ENCODE measurements around the gene TRIM56.
"Not testable (repeated sequence)": the region's sequence is repeated elsewhere in the genome, so short reads cannot be mapped to it uniquely, and the experiment has no call there.

The TRIM56 gene

DNA sequence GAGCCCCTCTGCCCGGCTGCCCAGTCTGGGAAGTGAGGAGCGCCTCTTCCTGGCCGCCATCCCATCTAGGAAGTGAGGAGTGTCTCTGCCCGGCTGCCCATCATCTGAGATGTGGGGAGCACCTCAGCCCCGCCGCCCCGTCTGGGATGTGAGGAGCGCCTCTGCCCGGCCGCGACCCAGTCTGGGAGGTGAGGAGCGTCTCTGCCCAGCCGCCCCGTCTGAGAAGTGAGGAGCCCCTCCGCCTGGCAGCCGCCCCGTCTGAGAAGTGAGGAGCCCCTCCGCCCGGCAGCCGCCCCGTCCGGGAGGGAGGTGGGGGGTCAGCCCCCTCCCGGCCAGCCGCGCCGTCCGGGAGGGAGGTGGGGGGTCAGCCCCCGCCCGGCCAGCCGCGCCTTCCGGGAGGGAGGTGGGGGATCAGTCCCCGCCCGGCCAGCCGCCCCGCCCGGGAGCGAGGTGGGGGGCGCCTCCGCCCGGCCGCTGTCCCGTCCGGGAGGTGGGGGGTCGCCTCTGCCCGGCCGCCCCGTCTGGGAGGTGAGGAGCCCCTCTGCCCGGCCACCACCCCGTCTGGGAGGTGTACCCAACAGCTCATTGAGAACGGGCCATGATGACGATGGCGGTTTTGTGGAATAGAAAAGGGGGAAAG is 7.1 kb downstream of the TRIM56 start:
- not testable (repeated sequence) for DNase-seq

DNA sequence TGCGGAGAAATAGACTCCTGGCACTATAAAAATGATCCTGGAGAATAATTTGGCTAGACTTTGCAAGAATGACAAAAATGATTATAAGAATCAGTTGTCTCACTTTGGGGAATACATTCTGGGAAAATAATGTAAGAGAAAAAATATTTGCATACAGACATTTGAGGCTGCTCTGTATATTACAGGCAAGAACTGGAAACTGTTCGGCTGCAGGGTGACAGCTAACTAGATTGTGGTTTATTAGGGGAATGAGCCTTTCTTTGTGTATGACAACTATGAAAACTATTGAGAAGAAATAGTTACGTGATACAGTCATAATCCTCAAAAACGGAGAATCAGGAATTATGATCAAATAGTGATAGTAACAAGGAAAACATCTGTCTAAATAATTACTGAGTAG is 8.6 kb downstream of the TRIM56 start:
- DNase-seq = no peak

DNA sequence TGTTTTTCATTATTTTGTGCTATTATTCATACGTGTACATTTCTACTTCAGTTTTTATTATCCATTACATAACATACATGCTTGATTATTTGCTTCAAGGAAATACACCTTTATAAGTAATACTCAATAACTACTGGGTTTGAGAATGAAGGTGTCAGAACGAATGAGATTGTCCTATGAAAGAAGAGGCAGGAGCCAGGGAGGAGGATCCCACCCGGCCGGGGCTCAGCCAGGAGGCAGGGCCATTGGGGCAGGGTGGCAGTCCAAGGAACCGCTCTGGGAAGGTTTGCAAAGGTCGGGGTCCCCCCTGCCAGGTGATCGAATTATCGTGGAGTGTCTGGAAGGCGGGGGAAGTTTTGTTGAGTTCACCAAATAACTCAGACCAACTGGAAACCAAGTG is 9.1 kb downstream of the TRIM56 start:
- DNase-seq = no peak

DNA sequence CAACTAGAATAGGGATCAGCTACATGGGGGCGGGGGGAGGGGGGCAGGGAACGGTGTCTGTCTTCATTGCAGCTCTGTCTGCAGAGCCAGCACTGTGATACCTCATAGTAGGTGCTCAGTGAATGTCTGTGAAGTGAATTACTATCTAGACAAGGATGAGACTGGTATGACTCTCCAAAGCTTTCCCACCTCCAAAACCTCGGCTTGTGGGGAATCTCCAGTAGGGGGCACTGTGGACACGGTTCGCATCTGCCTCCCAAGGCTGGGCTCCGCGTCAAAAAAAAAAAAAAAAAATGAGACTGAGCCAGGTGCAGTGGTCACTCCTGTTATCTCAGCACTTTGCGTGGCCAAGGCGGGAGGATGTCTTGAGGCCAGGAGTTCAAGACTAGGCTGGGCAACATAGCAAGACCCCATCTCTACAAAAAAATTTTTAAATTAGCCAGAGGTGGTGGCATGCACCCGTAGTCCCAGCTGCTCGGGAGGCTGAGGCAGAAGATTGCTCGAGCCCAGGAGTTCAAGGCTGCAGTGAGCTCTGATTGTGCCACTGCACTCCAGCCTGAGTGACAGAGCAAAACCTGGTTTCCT is 9.6 kb downstream of the TRIM56 start:
- DNase-seq = peak; percentile 63

DNA sequence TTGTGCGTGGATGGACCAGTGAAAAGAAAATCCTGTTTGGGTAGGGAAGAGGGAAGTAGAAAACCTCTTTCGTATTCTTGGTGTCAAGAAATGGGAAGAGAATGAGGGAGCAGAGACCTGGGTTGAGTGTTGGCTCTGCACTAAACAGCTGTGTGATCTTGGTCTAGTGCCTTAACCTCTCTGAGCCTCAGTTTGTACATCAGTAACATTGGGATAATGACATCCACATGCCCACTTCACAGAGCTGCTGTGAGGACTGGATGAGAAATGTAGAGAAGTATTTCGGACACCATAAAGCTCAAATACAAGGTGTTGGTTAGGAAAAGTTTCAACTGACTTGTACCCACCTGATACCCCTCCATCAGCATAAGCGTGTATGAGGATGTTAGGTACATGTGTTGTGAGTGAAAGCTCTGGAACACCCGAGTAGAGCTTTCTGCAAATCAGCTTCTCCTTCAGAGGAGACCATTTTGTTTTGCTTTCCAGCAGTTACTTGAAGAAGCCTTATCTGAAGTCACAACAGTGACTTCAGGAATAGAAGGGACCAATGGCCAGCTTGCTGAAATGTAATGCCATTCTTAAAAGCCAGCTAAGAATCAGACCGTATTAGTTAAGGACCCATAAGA is 11.2 kb downstream of the TRIM56 start:
- no peak for DNase-seq

DNA sequence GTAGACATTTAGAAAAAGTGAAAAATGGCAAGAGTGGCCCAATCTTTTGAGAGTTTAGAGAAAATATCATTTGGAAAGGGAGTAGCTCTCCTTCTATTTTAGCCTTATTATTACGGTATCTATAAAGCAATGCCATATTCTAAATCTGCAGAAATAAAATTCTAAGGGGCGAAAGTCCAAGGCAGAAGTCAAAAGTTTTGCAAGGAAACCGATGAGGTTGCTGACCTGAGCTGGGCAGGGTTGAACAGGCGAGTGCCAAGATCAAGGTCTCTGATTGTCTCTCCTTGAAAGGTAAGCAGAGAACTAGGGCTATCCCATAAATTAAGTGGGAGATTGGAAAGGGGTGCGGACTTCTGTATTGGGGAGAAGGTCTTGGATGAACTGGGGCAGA is 11.7 kb downstream of the TRIM56 start:
- no peak for DNase-seq

DNA sequence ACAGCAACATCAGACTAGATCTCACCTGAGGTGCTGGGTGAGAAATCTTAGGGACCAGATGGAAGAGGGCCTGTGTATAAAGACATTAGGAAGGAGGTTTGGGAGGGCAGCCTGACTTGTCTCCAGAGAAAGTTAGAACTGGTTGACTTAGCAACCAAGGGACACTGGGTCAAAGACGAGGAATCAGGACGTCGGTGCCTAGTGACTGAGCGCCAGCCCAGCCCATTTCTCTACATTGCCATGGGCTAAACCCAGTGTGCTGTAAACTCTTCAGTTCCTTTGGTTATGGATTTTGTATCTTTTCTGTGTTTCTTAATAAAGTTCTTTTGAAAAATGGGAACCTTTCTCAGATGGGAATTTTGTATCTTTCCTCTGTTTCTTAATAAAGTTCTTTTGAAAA is 12.3 kb downstream of the TRIM56 start:
- DNase-seq = no peak

DNA sequence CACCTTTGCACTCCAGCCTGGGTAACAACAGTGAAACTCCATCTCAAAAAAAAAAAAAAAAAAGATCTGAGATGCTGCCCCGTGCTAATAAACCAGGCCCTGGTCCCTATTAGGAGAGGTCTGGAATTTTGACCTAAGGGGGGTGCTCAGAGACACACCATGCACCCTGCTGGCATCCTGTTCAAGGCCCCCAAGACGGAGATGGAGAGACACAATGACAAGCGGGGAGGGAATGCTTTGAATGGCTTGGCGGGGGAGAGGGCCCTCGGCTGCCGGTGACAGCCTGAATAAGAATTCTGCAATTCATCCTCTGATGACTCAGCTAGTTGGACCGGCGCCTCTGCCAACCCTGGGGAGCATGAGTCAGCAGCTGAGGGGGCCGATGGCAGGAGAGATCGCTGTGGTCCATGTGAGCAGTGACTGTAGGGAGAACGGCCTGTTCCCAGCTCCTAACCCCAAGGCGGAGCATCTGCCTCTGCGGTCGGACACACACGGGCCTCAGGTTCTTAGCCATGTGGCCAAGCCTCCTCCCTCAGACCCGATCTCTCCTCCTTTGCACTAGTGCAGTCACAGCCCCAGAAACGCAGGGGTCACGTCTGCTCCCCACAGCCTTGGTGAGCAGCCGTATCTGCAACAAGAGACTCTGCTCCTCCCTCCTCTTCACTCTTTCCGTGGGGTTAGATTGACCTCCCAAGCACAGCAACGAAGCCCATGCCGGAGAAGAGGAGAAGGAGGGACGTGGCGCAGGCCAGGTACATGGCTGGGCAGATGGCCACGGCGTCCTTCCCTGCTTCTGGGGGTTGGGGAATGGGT is 14.9 kb downstream of the TRIM56 start:
- peak; percentile 91 for DNase-seq

DNA sequence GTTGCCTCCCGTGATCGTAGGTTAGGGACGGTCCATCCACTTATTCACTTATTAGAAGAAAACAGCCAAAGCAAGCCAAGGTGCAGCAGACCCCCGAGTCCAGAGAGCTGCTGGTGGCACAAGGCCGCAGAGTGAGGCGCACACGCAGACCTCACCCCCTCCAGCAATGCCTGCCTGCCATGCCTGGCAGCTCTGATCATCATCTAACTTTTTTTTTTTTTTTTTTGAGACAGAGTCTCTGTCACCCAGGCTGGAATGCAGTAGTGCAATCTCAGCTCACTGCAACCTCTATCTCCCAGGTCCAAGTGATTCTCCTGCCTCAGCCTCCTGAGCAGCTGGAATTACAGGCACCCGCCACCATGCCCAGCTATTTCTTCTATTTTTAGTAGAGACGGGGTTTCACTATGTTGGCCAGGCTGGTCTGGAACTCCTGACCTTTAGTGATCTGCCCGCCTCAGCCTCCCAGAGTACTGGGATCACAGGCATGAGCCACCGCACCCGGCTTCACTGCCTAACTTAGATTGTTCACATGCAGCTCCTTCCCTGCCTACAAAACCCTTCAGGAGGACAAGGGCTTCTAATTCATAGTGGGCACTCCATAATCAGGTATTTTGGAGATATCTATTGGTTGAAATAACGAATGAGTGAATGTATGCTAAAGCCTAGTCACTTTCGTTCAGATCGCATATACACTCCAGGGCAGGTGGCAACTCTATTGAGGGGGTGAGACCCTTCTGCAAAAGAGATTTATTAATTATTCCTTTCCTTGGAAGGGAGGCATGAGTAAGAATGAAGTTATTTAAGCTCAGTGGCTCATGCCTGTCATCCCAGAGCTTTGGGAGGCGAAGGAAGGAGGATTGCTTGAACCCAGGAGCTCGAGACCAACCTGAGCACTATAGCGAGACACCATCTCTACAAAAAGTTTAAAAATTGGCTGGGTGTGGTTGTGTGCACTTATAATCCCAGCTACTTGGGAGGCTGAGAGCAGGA is 15.9 kb downstream of the TRIM56 start:
- DNase-seq = no peak

DNA sequence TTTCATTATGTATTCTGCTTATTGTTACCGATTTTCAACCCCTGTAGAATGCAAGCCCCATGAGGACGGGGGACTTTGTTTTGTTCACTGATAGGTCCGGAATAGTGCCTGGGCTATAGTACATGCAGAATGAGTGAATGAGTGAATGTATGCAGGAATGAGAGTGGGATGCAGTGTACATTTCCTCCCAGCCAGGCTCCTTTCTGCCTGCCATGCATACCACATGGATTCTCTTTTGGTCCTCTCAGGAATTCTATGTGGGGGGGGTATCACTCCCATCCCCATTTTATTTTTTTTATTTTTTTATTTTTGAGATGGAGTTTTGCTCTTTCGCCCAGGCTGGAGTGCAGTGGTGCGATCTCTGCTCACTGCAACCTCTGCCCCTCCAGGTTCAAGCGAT is 16.7 kb downstream of the TRIM56 start:
- DNase-seq = no peak

DNA sequence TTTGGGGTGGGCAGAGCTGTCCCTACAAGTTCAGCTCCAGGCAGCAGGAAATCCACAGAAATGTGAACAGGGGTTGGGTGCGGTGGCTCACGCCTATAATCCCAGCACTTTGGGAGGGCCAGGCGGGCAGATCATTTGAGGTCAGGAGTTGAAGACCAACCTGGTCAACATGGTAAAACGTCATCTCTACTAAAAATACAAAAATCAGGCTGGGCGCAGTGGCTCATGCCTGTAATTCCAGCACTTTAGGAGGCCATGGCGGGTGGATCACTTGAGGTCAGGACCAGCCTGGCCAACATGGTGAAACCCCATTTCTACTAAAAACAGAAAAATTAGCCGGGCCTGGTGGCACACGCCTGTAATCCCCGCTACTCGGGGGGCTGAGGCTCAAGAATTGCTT is 18.4 kb downstream of the TRIM56 start:
- DNase-seq = not testable (repeated sequence)

DNA sequence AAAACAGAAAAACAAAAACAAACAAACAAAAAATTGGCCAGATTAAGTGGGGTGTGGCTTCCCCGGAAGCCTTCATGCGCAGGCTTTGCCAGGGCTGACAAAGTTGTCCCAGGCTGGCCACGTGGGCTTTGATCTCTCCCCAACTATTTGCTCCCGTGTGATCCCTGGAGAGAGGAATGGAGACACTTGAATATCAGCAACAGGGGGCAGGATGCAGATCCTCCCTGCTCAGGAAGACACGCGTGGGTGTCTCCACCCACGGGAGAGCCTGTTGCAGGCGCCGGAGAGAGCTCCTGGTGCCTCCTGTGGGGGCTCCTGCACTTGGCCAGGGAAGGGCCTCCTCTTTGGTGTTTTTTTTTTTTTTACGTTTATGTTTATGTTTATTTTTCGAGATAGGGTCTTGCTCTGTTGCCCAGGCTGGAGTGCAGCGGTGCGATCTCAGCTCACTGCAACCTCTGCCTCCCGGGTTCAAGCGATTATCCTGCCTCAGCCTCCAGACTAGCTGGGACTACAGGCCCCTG is 19.0 kb downstream of the TRIM56 start:
- no peak for DNase-seq

DNA sequence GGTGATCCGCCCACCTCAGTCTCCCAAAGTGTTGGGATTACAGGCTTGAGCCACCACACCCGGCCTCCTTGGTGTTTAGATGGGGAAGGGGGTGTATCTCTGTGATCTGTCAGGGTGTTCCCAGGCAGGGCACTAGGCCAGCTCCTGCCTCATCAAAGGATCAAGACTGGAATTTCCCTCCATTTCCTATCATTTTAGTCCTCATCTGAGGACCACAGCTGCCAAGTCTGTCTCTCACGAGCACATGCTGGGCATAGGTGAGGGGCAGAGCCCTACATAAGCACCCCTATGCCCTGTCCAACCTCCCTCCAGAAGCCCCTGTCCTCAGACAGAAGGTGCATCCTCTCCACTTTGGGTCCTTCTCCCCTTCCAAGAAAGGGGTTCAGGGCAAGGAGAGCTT is 19.5 kb downstream of the TRIM56 start:
- DNase-seq = no peak

DNA sequence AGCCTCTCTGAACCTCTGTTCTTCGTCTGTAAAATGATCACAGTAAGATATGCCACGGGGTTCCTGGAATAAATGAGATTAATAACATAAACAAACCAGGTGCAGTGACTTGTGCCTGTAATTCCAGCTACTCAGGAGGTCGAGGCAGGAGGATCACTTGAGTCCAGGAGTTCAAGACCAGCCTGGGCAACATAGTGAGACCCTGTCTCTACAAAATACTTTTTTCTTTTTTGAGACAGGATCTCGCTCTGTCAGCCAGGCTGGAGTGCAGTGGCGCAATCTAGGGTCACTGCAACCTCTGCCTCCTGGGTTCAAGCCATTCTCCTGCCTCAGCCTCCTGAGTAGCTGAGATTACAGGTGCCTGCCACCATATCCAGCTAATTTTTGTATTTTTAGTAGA is 20.0 kb downstream of the TRIM56 start:
- DNase-seq = not testable (repeated sequence)

DNA sequence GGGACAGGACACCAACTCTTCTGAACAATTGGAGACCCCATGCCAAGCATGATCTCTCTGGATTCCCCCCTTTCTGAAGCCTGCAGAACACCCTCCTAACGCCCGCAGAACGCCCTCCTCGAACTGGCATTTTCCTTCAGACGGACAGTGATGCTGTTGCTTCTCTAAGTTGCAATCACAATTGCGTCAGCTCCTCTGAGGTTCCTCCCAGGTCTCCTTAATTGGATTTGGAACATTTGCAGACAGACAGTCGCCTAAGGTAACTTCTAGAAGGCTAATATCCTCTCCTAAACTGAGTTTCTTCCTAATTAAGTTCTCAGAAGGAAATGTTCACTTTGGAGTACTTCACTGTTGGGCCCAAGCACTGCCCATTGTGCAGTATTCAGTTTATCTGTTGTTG is 21.1 kb downstream of the TRIM56 start:
- DNase-seq = no peak

DNA sequence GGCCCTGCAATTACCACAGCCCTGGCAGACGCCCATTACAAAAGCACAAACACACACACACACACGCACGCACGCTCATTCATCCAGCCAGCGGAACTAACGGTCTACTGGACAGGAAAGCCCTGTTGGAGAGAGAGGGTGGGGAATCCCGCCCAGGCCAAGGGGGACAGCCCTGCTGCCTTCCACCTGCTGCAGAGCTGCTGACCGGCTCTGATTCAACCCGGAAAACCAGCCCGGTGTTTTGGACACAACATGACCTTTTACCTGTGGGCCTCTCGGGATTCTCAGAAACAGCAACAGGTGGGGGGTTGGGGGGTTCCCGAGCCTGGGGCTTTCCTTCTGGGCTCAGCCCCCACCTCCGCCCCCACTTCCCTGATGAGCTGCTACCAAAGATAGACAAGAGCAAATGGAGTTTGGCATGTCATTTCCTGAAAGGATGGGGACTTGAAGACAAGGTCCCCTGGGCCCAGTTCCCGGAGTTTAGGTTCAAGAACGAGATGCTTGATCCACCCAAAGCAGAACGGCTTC is 23.1 kb downstream of the TRIM56 start:
- peak; percentile 60 for DNase-seq

DNA sequence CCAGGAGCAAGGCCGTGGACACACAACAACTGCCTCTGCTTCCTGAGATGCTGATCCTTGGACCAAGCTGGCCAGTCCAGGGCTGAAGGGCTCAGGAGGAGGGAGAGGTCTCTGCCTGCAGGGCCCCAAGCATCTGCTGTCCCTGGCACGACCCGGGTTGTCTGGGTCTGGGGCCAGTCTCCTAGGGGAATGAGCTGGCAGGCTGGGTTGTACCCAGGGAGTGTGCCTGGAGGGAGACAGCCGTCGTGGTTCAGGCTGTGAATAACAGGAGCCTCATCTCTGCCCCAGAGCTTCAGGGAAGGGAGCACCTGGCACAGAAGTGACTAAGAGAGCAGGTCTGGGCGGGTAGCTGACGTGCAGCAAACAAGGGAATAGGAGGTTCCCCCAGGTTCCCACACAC is 23.7 kb downstream of the TRIM56 start:
- no peak for DNase-seq

DNA sequence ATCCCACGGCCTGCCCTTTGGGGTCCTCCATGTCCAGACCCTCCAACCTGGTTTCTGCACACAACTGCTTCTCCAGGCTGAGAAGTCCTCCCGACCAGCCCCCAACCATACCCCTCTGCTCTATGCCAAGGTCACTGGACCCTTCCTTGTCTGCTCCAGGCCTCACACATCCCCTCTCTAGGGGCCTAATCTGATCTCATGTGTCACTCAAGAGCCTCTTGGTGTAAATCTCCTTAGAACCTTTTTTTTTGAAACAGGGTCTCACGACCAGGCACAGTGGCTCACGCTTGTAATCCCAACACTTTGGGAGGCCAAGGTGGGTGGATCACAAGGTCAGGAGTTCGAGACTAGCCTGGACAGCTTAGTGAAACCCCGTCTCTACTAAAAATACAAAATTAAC is 24.1 kb downstream of the TRIM56 start:
- no peak for DNase-seq

DNA sequence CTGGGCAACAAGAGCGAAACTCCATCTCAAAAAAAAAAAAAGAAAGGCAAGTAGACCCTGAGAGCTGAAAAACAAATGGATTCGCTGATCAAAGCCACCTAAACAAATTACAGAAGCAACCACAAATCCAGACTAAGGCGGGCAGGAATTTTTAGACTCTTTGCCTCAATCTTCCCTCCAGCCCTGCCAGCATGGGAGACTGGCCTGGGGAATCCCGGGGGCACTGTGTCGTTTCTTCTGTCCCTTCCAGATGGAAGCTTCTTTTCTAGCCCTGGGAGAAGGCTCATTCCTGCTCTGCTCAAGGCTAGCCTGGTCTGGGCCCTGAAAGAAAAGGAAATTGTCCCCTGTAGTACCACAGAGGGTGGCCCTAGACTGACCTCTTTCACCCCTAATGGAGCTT is 26.0 kb downstream of the TRIM56 start:
- no peak for DNase-seq

DNA sequence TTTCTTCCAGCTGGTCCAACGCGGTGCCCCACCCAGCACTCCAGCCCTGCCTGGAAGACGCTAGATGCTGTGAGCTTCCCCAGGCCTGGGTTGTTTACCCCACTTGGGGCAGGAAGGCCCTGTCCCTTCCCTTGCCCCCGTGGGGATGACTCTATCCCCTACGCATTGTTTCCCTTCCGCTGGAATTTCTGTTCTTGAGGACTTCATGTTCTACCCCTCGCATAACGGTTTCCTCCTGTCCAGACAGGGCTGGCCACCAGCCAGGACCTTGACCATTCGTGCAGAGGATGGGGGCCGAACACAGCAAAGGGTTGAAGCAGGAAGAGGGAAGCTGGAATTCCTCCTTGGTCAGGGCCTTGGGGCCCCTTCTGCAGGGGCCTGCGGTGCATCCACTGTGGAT is 27.0 kb downstream of the TRIM56 start:
- DNase-seq = no peak

DNA sequence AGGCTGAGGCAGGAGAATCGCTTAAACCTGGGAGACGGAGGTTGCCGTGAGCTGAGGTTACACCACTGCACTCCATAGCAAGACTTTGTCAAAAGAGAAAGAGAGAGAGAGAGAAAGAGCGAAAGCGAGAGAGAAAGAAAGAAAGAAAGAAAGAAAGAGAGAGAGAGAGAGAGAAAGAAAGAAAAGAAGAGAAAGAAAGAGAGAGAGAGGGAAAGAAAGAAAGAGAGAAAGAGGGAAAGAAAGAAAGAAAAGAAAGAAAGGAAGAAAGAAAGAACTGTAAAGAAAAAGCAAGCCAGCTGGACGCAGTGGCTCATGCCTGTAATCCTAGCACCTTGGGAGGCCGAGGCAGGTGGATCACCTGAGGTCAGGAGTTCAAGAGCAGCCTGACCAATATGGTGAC is 27.9 kb downstream of the TRIM56 start:
- DNase-seq = not testable (repeated sequence)

DNA sequence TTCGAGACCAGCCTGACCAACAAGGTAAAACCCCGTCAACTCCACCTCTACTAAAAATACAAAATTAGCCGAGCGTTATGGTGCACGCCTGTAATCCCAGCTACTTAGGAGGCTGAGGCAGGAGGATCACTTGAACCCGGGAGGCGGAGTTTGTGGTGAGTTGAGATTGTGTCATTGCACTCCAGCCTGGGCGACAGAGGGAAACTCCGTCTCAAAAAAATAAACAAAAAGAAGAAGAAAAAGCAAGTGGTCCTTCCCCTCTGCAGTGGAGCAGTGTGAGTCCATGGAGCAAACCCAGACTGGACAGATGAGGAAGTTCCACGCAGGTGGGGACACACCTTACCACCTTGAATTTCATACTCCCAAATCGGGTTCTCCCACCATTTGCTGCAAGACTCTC is 28.6 kb downstream of the TRIM56 start:
- DNase-seq = no peak
